ENCODE results near the gene NUSAP1. TPM values are rescaled to one million over a fixed set of nuclear protein-coding genes. Genes with fewer than 3 reads are reported as not detected.

Gene NUSAP1
- total RNA-seq, 1 experiment from 2014 or later = 158 TPM

- Histone ChIP-seq H3K4ac (ENCODE audit: low read depth, low read length) (no peak overlapping the region), H3K9me3 (ENCODE audit: control insufficient read depth, low read depth, low read length) (no peaks in the 10 kb centered on the region), H3K18ac (ENCODE audit: insufficient read length, low read depth, low read length) (no peak overlapping the region), H2BK15ac (ENCODE audit: low read depth, low read length) (no peak overlapping the region), H3K4me2 (ENCODE audit: insufficient read depth, insufficient read length, low read length) (no peak overlapping the region), H3K14ac (ENCODE audit: insufficient read depth, low read length) (no peak overlapping the region), H3K27ac (ENCODE audit: insufficient read length, low read depth, low read length) (no peak overlapping the region), H4K91ac (ENCODE audit: insufficient read length, low read depth, low read length) (no peak overlapping the region), H2BK20ac (ENCODE audit: low read depth, low read length, poor library complexity, severe bottlenecking) (no peak overlapping the region), H3K27me3 (ENCODE audit: insufficient read depth, low read length) (no peaks in the 10 kb centered on the region), H3T11ph (ENCODE audit: low read length) (no peak overlapping the region), H4K20me1 (ENCODE audit: control insufficient read depth, insufficient read depth, insufficient read length) (no peaks in the 10 kb centered on the region), H3K79me1 (ENCODE audit: insufficient read depth, low read depth, low read length, poor library complexity, severe bottlenecking) (peaks cover 7% of the 10 kb centered on the region), H3K79me2 (ENCODE audit: insufficient read depth, low read length) (peaks cover 12% of the 10 kb centered on the region; the same call in 1 of the 2 replicates), H2BK120ac (ENCODE audit: low read depth, low read length, poor library complexity, severe bottlenecking) (no peak overlapping the region), H3K4me1 (ENCODE audit: insufficient read depth, low read length) (no peaks in the 10 kb centered on the region), H4K5ac (ENCODE audit: insufficient read length, low read depth, low read length) (no peak overlapping the region), H2BK12ac (ENCODE audit: insufficient read length, low read depth, low read length) (no peak overlapping the region), H3K23me2 (ENCODE audit: insufficient read length, low read depth, low read length, poor library complexity, severe bottlenecking) (peaks cover 7% of the 10 kb centered on the region), H3K56ac (ENCODE audit: insufficient read length, low read depth, low read length) (no peak overlapping the region), H2AFZ (ENCODE audit: low read length) (no peak overlapping the region), H2BK5ac (ENCODE audit: insufficient read length, low read length) (no peak overlapping the region), H3K9ac (ENCODE audit: extremely low read depth, insufficient read length, low read length) (no peak overlapping the region), H3K23ac (ENCODE audit: insufficient read length, low read depth, low read length) (no peak overlapping the region), H2AK5ac (ENCODE audit: insufficient read length, low read length) (no peak overlapping the region), H4K8ac (replicated peaks; ENCODE audit: insufficient read length, low read depth, low read length) (no peak overlapping the region)
- no peak for TF ChIP-seq CTCF (conservative IDR thresholded peaks at IDR 0.05)
- peaks cover 19 to 51% (median 36%) of the 10 kb centered on the region in 3 experiments for H3K36me3 Mint-ChIP-seq (ENCODE audit: insufficient read depth in 1 of 3, low read depth in 3 of 3)
- no CpG with 5 or more reads among the region's 4 CpGs for WGBS (ENCODE audit: extremely low coverage, insufficient read length, low lambda C conversion rate)
- H3K9me3 Mint-ChIP-seq = no peaks in the 10 kb centered on the region
- no peak overlapping the region for H3K4me3 Mint-ChIP-seq
- H3K27me3 Mint-ChIP-seq (ENCODE audit: low read depth) = no peaks in the 10 kb centered on the region
- no peak for DNase-seq
- H3K27ac Mint-ChIP-seq = peak overlapping the region in 1 of 3 experiments; percentile 86; a peak in 2 of 7 replicates
- peaks cover 10 to 22% of the 10 kb centered on the region in 2 experiments for H3K4me1 Mint-ChIP-seq
Observed at GRCh38 chr15:41336549-41336948, 3.9 kb downstream of the NUSAP1 start.
